Stimulated activated CD4-positive, alpha-beta T cell treated with anti-CD3 and anti-CD28 coated beads, Interleukin-12 subunit alpha, Interleukin-12 subunit beta, amount 100 ng/mL, for 4 hours (primary cell): ENCODE measurements around the gene KLHL8.

Source experiments
- DNase-seq: peaks from one replicate; pipeline ENCODE4 v3.0.0-alpha.2; 2020

The KLHL8 gene

GRCh38 chr4:87220094-87220822 is at the start of gene KLHL8:
Gene KLHL8, minus strand, starts transcription at chr4:87220618. Its CDS starts 25,079 bp downstream, at chr4:87195539.
- DNase-seq: peak; percentile 80

- DNase-seq: no peak
Observed at GRCh38 chr4:87270144-87270543, 49.7 kb upstream of the KLHL8 start.

DNA sequence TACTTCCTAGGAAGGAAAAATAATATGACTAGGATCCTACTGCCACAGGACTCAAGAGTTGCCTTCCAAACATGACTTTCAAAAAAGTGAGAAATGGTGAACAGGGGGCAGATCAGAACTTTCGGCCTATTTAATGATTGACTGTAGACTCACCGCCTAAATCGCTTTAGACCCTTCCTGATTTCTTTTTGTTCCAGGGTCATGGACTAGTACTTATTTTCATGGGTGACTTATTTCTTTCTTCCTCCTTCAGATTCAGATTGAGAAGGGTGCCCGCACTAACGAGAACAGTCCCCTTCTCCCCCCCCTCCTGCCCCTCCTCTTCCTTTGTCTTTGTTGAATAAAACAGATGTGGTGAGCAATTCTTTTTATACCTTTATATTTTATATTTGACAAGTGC is 48.0 kb upstream of the KLHL8 start:
- no peak for DNase-seq

DNA sequence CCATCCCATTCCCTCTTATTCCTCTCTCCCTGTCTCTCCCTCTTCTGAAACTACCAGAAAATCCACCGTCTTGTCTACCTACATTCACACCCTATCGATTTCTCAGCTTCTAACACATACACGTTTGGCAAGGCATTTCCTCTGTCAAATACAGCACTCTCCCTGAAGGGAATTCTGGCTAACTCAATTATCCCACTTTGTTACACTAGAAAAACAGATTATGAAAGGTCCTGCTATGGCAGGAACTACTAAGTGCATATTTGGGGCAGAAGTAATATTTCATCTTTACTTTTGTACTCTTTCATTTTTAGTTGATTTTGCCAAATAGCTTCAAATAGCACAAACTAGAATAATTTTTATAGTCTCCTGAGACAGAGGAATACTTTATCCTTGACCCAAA is 46.6 kb upstream of the KLHL8 start:
- no peak for DNase-seq

DNA sequence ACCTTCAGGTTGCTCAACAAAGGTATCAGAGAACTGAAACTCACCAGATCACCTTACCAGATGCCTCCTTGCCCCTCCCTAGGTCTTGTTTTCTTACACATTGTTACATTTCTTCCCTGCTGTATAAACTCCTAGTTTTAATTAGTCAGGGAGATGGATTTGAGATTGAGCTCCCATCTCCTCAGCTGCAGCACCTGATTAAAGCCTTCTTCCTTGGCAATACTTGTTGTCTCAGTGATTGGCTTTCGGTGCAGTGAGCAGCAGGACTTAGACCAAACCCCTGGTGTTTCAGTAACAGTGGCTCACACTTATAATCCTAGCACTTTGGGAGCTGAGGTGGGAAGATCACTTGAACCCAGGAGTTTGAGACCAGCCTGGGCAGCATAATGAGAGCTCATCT is 42.5 kb upstream of the KLHL8 start:
- DNase-seq: no peak

DNA sequence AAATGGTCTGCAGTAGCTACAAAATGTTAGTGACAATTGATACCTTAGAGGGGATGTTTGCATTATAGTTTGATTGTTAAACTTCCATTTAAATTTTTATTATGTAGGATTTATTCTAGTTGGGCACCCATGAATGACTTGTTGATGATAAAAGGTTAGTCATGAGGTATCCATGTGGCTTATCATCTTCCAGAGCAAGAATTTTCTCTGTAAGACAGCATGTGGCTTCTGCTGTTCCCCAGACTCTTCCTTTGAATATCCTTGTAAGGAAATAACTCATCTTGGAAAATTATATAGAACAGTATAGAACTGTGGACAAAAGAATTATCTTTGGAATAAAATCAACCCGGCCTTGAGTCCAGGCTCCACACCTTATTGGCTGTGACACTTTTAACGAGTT is 40.1 kb upstream of the KLHL8 start:
- DNase-seq: no peak

- DNase-seq: no peak
Observed at GRCh38 chr4:87258677-87259076, 38.3 kb upstream of the KLHL8 start.

GRCh38 chr4:87257523-87257922 is 37.1 kb upstream of the KLHL8 start:
- no peak for DNase-seq

DNA sequence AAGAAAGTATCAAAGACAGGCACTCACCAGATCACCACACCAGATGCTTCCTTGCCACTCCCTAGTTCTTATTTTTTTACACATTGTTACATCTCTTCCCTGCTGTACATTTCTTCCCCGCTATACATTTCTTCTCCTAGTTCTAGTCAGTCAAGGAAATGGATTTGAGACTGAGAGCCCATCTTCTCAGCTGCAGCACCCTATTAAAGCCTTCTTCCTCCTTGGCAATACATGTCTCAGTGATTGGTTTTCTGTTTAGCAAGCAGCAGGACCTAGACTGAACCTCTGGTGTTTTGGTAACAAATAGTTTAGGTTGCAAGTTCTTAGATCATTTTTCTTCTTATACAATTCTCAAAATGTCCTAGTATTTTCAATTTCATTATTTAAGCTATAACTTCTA is 35.3 kb upstream of the KLHL8 start:
- DNase-seq: no peak

DNA sequence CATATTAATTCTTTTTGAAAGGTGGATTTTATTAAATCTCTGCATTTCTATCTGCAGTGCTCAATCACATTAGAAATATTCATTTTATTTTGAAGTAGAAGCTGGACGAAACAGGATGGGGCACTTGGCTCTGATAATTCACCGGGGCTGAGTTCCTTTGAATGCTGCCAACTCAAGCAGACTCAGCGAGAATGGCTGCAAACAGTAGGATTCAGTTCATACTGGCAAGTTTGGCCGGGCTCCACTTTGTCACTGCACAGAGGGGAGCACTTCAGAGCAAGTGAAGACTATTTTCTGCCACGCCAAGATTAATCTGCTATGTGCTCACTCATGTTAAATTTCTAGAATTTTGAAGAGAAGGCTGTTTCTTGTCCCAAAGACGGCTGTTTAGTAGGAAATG is 30.7 kb upstream of the KLHL8 start:
- no peak for DNase-seq

- DNase-seq: no peak
Observed at GRCh38 chr4:87250294-87250693, 29.9 kb upstream of the KLHL8 start.

DNA sequence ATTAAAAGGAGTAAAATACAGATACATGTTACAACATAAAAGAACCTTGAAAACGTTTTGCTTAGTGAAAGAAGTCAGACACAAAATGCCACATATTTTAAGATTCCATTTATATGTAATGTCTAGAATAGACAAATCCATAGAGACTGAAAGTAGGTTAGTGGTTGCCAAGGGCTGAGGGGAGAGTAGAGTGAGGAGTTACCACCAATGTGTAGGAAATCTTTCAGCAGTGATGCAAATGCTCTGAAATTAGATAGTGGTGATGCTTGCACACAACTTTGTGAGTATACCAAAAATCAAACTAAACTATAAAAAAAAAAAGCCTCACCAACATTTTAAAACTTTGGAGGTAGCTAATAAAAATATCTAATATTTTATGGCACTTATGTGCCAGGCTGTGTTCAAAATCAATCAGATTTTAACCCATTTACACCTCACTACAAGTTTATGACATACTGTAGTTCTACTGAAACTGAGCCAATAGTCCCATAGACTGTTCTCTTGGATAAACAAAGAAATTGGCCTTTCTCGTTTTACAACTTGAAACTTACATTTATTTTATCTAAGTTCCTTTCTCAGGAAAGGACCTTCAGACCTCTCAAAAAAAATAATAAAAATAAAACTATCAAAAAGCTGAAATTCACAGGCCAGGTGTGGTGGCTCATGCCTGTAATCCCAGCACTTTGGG is 29.1 kb upstream of the KLHL8 start:
- no peak for DNase-seq

GRCh38 chr4:87243426-87244053 is 23.1 kb upstream of the KLHL8 start:
- no peak for DNase-seq

DNA sequence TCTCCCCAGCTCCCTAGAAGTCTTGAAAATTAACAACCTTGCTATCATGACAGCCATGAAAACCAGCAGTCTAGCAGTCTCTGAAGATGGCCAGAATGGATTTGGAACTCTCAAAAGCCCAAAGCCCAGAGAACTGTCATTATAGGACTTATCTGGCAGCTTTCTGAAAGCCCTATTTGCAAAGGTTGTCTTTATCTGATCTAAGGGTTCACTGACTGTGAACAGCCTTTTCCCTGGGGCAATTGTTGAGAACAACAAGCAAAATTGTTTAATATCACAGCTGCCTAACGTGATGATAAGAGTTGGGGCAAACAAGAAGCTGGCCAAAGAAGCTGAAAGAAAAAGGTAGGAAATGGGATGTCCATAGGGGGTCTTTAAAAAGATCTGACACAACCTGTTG is 20.9 kb upstream of the KLHL8 start:
- DNase-seq: no peak

DNA sequence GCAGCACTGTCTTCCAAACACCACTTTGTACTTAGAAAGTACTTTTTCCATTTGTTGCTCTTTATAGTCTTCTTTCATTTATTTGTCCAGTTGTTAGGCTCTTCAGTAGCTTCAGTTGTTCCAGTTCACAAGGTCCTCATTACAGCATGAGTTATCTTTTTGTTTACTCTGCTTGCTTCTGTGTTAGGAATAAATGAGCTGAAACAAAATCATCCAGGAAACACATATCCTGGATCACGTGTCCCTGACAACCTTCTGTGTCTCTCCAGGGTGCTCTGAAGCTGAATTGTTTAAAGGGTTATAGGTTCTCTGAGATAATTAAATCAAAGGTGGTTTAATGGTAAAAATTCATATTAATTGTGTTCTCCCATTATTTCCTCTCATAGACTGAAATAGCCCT is 19.9 kb upstream of the KLHL8 start:
- DNase-seq: no peak

- no peak for DNase-seq
Observed at GRCh38 chr4:87239821-87240220, 19.4 kb upstream of the KLHL8 start.

- DNase-seq: no peak
Observed at GRCh38 chr4:87239194-87239593, 18.8 kb upstream of the KLHL8 start.

DNA sequence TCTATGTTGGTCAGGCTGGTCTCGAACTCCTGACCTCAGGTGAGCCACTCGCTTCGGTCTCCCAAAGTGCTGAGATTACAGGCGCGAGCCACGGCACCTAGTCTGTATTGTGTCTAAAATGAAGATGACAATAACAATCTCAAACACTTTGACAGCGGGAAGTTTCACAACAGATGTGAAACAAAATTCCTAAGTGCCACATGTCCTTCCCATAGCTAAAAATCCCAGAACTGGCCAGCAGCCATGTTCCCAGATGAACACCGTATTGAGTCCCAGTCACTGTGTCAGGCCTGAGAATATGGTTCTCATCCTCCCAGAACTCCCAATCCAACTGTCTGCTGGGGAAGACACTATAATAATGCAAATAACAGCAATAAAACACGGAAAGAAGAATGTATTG is 16.4 kb upstream of the KLHL8 start:
- no peak for DNase-seq

DNA sequence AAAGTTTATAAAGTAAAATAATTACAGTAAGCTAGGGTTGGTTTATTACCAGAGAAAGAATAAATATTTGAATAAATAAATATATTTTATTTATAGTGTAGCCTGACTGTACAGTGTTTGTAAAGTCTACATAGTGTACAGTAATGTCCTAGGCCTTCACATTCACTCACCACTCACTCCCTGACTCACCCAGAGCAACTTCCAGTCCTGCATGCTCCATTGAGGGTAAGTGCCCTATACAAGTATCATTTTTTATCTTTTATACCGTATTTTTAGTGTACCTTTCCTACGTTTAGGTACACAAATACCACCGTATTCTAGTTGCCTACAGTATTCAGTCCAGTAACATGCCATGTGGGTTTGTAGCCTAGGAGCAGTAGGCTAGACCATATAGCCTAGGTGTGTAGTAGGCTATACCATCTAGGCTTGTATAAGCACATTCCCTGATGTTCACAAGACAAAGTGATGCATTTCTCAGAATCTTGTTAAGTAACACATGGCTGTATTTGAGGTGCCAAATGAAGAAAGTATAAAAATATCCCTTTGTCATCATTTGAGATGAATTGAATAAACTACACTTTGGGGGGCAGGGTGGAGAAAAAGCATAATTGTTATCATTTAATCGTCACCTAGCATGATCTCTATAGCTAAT is 14.7 kb upstream of the KLHL8 start:
- no peak for DNase-seq

- DNase-seq: no peak
Observed at GRCh38 chr4:87232216-87232615, 11.8 kb upstream of the KLHL8 start.

DNA sequence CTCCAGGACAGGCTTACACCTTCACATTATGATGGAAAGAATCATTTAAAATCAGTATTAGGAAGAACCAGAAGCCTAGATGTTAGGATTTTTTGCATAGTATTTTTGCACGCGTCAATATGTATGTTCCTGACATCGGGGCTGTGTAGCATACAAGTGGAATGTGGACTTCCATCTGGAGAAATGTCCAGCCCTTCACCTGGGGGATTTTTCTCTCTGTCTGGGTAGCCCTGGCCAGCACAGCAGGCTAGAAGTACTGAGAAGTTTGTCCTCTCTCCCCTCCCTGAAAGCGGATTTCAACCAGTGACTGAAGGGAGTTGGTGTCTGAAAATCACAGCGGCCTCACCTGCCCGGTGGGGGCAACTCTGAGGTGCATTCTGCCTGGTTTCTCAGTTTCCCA is 10.4 kb upstream of the KLHL8 start:
- DNase-seq: no peak

GRCh38 chr4:87229979-87230378 is 9.6 kb upstream of the KLHL8 start:
- no peak for DNase-seq

DNA sequence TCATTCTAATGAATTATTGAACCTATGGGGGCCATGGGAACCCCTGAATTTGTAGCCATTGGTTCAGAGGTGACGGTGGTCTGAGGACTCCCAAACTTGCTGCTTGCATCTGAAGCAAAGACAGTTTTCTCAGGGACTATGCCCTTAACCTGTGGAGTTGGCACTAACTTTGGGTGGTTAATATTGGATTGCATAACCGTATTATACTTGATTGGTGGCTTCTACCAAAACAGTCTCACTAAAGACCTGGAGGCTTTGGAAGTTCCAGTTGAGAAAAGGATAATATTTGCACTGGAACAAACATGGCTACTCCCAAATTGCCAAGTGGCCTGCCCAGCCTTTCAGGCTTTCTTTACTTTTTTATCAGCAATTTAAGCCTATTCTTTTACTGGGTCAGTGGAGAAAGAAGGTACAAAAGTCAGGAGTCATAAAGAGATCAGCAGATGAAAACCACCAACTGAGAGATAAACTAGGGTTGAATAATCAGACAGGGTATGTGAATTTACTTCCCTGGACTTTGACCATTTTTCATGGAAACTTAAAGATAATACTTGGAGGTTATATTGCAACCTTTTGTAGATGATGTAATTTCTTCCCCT is 7.9 kb upstream of the KLHL8 start:
- no peak for DNase-seq
